ENCODE data around the gene ETS1.

The ETS1 gene

GRCh38 chr11:128564642-128565245 lies 22.6 kb downstream of the ETS1 start:
- Histone ChIP-seq H3K4me2 (ENCODE audit: low read length) (peak overlapping the region; percentile 53), H3K27ac (ENCODE audit: low read depth, low read length, poor library complexity, severe bottlenecking) (peak overlapping the region; percentile 91), H2AFZ (ENCODE audit: low read length) (no peak overlapping the region)

DNA sequence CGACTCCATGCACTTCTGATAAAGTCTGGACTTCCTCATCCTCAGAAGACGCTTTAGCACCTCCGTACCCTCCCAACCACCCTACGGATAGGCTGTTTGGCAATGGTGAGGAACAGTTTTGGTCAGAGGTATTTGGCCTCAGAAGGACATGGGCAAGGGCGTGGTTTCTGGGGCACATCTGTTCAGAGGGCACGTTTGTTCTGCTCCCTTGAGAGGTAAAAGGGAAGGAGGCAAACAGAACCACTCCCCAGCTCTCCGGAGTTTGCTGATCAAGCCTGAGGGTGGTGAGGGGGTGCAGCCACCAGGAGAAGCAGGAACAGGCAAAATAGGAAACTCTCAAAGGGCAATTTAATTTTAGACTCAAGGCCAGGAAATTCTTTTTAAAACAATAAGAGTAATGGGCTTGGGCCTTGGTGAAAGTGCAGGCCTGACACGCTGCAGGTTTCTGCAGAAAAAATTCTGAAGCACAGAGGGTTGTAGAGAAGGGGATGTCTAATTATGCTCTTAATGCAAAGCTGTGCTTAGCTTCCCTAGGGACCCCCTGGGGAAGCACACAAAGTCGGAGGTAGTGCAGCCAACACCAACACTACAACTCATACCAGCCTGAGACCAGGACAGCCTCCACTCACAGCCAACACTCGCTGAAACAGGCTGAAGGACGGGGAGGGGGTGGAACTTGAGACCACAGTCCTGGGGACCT lies 23.3 kb downstream of the ETS1 start:
- TF ChIP-seq EZH2 (IDR thresholded peaks at IDR 0.05; ENCODE audit: borderline replicate concordance, low read length) = no peak
- TF ChIP-seq CTCF (IDR thresholded peaks at IDR 0.05; ENCODE audit: low read length) = no peak
- Histone ChIP-seq H3K36me3 (ENCODE audit: insufficient read depth, low read length) (no peaks in the 10 kb centered on the region), H2AFZ (ENCODE audit: low read length) (no peak overlapping the region), H3K4me1 (ENCODE audit: insufficient read depth, low read length, severe bottlenecking) (peaks cover 59% of the 10 kb centered on the region), H3K27me3 (ENCODE audit: insufficient read depth, low read length) (no peaks in the 10 kb centered on the region), H3K9me2 (ENCODE audit: low read depth, low read length) (no peaks in the 10 kb centered on the region), H4K20me1 (ENCODE audit: insufficient read depth, low read length) (no peaks in the 10 kb centered on the region), H3F3A (ENCODE audit: insufficient read depth, low read length) (no peaks in the 10 kb centered on the region), H3K4me3 (ENCODE audit: low read depth, low read length, poor library complexity, severe bottlenecking) (peak overlapping the region; percentile 17), H3K4me2 (ENCODE audit: low read length) (peak overlapping the region; percentile 53), H3K9me3 (ENCODE audit: low read length) (no peaks in the 10 kb centered on the region), H3K79me2 (ENCODE audit: insufficient read depth, low read length) (no peaks in the 10 kb centered on the region), H3K27ac (ENCODE audit: low read depth, low read length, poor library complexity, severe bottlenecking) (peak overlapping the region; percentile 91), H3K9ac (ENCODE audit: low read length) (peak overlapping the region; percentile 58)

More at GRCh38 chr11:128564642-128565245, 22.6 kb downstream of the ETS1 start:
- Histone ChIP-seq H4K20me1 (ENCODE audit: insufficient read depth, low read length) (no peaks in the 10 kb centered on the region), H3K9me3 (ENCODE audit: low read length) (no peaks in the 10 kb centered on the region), H3K4me1 (ENCODE audit: insufficient read depth, low read length, severe bottlenecking) (peaks cover 59% of the 10 kb centered on the region), H3F3A (ENCODE audit: insufficient read depth, low read length) (no peaks in the 10 kb centered on the region), H3K9me2 (ENCODE audit: low read depth, low read length) (no peaks in the 10 kb centered on the region), H3K4me3 (ENCODE audit: low read depth, low read length, poor library complexity, severe bottlenecking) (peak overlapping the region; percentile 17), H3K27me3 (ENCODE audit: insufficient read depth, low read length) (no peaks in the 10 kb centered on the region), H3K9ac (ENCODE audit: low read length) (peak overlapping the region; percentile 58), H3K36me3 (ENCODE audit: insufficient read depth, low read length) (no peaks in the 10 kb centered on the region), H3K79me2 (ENCODE audit: insufficient read depth, low read length) (no peaks in the 10 kb centered on the region)
- TF ChIP-seq EZH2 (IDR thresholded peaks at IDR 0.05; ENCODE audit: borderline replicate concordance, low read length) (no peak), CTCF (IDR thresholded peaks at IDR 0.05; ENCODE audit: low read length) (no peak)

- Histone ChIP-seq H3K9ac (ENCODE audit: low read length) (no peak overlapping the region; the same call in 1 of the 2 replicates), H4K20me1 (ENCODE audit: insufficient read depth, low read length) (no peaks in the 10 kb centered on the region), H3K79me2 (ENCODE audit: insufficient read depth, low read length) (no peaks in the 10 kb centered on the region), H3K4me2 (ENCODE audit: low read length) (no peak overlapping the region), H3F3A (ENCODE audit: insufficient read depth, low read length) (no peaks in the 10 kb centered on the region), H3K36me3 (ENCODE audit: insufficient read depth, low read length) (no peaks in the 10 kb centered on the region), H3K9me2 (ENCODE audit: low read depth, low read length) (no peaks in the 10 kb centered on the region), H3K9me3 (ENCODE audit: low read length) (no peaks in the 10 kb centered on the region), H3K4me3 (ENCODE audit: low read depth, low read length, poor library complexity, severe bottlenecking) (no peak overlapping the region), H3K27me3 (ENCODE audit: insufficient read depth, low read length) (no peaks in the 10 kb centered on the region), H2AFZ (ENCODE audit: low read length) (no peak overlapping the region), H3K4me1 (ENCODE audit: insufficient read depth, low read length, severe bottlenecking) (peaks cover 57% of the 10 kb centered on the region), H3K27ac (ENCODE audit: low read depth, low read length, poor library complexity, severe bottlenecking) (peak overlapping the region; percentile 91)
- TF ChIP-seq CTCF (IDR thresholded peaks at IDR 0.05; ENCODE audit: low read length) (no peak), EZH2 (IDR thresholded peaks at IDR 0.05; ENCODE audit: borderline replicate concordance, low read length) (no peak)
Observed at GRCh38 chr11:128563308-128563707, 24.1 kb downstream of the ETS1 start.

Measured in OCI-LY1 (cell line).